Measurements from ENCODE around the gene RCE1.

Gene RCE1

DNA sequence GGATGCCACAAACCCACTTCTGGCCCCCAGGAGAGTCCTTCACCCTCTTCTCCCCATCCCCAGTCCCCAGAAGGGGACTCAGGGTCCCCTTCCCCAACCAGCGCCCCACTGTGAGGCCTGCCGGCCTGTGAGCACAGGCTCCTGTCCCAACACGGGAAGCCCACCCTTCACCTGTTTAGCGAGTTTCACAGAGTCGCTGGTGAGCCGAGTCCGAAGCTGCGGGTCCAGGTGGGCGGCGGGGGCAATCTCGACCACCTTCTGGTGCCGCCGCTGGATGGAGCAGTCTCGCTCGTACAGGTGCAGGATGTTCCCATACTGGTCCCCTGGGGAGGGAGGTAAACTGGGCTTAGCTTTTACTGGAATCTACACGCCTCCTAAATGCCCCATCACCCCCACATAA lies 26.9 kb downstream of the RCE1 start:
- Histone ChIP-seq H3K9me3 (ENCODE audit: control insufficient read depth, low read length) (no peaks in the 10 kb centered on the region), H3K27ac (ENCODE audit: insufficient read depth, low read depth, low read length, poor library complexity, severe bottlenecking) (no peak overlapping the region), H3K4me1 (ENCODE audit: control insufficient read depth, insufficient read depth, low read length) (peaks cover under 1% of the 10 kb centered on the region), H3K4me3 (ENCODE audit: insufficient read depth, low read depth, low read length) (no peak overlapping the region), H3K27me3 (ENCODE audit: control insufficient read depth, insufficient read depth, low read length, poor library complexity, severe bottlenecking) (no peaks in the 10 kb centered on the region), H3K36me3 (ENCODE audit: control insufficient read depth, insufficient read depth, low read length) (no peaks in the 10 kb centered on the region)
- 94 to 95% methylated on average over 16 of the region's 16 CpGs for WGBS, 2 experiments

DNA sequence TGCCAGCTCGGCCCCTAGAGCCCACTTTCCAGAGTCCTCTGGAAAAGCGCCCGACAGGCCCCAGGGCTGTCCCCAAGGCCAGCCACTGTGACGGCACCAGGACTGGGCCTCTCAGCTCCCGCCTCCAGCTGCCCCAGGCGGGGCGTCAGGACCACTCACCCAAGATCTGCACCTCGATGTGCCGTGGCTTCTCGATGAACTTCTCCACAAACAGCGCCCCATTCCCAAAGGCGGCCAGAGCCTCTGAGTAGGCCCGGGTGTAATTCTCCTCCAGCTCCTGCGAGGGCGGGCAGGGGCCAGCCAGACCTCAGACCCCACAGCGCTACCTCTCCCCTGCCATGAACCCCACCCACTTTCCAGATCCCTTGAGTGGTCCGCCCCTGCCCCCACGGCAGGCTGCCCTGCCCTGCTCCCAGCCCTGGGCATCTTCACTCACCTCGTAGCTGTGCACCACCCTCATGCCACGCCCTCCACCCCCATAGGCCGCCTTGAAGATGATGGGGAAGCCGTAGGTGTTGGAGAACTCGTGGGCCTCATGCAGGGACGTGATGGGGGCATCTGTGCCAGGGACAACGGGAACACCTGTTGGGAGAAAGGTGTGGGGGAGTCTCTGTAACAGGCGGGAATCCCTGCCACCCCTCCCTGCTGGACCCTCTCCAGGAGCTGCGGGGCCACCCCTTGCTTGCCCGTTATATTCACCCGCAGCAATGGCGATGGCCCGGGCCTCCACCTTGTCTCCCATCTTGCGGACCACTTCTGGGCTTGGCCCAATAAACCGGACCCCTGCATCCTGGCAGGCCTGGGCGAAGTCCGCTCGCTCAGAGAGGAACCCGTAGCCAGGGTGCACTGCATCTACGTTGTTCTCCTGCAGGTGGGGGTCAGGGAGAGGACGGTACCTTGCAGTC lies 27.6 kb downstream of the RCE1 start:
- 95% methylated on average over 39 of the region's 39 CpGs for WGBS, 2 experiments
- Histone ChIP-seq H3K4me3 (ENCODE audit: insufficient read depth, low read depth, low read length) (no peak overlapping the region), H3K27ac (ENCODE audit: insufficient read depth, low read depth, low read length, poor library complexity, severe bottlenecking) (no peak overlapping the region), H3K36me3 (ENCODE audit: control insufficient read depth, insufficient read depth, low read length) (no peaks in the 10 kb centered on the region), H3K27me3 (ENCODE audit: control insufficient read depth, insufficient read depth, low read length, poor library complexity, severe bottlenecking) (no peaks in the 10 kb centered on the region), H3K4me1 (ENCODE audit: control insufficient read depth, insufficient read depth, low read length) (peaks cover 7% of the 10 kb centered on the region), H3K9me3 (ENCODE audit: control insufficient read depth, low read length) (no peaks in the 10 kb centered on the region)

DNA sequence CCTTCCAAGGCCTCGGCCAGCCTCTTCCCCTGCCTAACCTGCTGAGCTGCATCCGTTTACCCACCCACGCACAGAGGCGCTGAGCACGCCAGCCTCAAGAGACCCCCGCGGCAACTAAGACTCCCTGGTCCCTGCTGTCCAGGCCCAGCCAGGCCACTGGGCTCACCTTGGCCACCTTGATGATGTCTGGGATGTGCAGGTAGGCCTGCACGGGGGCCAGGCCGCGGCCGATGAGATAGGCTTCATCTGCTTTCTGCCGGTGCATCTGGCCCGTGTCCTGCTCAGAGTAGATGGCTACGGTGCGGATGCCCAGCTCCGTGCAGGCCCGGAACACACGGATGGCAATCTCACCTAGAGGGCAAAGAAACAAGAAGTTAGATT lies 28.3 kb downstream of the RCE1 start:
- Histone ChIP-seq H3K36me3 (ENCODE audit: control insufficient read depth, insufficient read depth, low read length) (no peaks in the 10 kb centered on the region), H3K27me3 (ENCODE audit: control insufficient read depth, insufficient read depth, low read length, poor library complexity, severe bottlenecking) (no peaks in the 10 kb centered on the region), H3K9me3 (ENCODE audit: control insufficient read depth, low read length) (no peaks in the 10 kb centered on the region), H3K27ac (ENCODE audit: insufficient read depth, low read depth, low read length, poor library complexity, severe bottlenecking) (no peak overlapping the region), H3K4me1 (ENCODE audit: control insufficient read depth, insufficient read depth, low read length) (peaks cover 13% of the 10 kb centered on the region), H3K4me3 (ENCODE audit: insufficient read depth, low read depth, low read length) (no peak overlapping the region)
- 95 to 96% methylated on average over 18 of the region's 18 CpGs for WGBS, 2 experiments

DNA sequence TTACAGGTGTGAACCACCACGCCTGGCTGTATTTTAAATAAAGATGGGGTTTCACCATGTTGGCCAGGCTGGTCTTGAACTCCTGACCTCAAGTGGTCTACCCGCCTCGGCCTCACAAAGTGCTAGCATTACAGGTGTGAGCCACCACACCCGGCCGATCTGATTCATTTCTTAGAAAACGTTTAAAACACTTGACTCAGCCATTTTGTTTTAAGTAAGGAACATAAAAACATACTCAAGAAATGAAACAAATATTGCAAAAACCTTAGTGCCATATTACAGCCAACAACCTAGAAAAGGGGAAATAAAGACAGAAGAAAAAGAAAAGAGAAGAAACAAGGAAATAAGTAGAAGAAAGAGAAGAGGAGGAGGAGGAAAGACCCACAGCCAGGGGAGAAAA lies 31.0 kb downstream of the RCE1 start:
- WGBS, 2 experiments = 93 to 97% methylated on average over 6 of the region's 6 CpGs

DNA sequence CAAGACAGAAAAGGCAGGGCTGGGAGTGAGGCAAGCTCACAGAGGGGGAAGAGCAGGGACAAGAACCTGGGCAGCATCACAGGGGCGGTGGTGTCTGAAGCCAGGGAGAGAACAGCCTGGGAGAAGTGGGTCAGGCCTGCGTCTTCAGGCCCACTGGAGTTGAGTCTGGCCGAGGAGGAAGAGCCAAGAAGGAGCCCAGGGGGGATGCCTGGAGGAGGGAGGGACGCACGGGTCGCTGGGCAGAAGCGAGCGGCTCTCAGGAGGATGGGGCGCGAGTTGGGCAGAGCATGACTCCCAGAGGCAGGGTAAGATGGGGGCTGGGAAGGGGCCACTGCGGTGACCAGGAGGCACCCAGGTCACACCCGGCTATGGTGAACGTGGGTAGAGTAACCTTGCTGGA lies 32.1 kb downstream of the RCE1 start:
- Histone ChIP-seq H3K36me3 (ENCODE audit: control insufficient read depth, insufficient read depth, low read length) (no peaks in the 10 kb centered on the region), H3K9me3 (ENCODE audit: control insufficient read depth, low read length) (no peaks in the 10 kb centered on the region), H3K4me3 (ENCODE audit: insufficient read depth, low read depth, low read length) (no peak overlapping the region), H3K4me1 (ENCODE audit: control insufficient read depth, insufficient read depth, low read length) (peaks cover 15% of the 10 kb centered on the region), H3K27ac (ENCODE audit: insufficient read depth, low read depth, low read length, poor library complexity, severe bottlenecking) (no peak overlapping the region), H3K27me3 (ENCODE audit: control insufficient read depth, insufficient read depth, low read length, poor library complexity, severe bottlenecking) (no peaks in the 10 kb centered on the region)
- WGBS, 2 experiments = 92 to 93% methylated on average over 13 of the region's 13 CpGs

More for the DNA sequence above, 31.0 kb downstream of the RCE1 start:
- Histone ChIP-seq H3K4me1 (ENCODE audit: control insufficient read depth, insufficient read depth, low read length) (peaks cover 14% of the 10 kb centered on the region), H3K27ac (ENCODE audit: insufficient read depth, low read depth, low read length, poor library complexity, severe bottlenecking) (no peak overlapping the region), H3K36me3 (ENCODE audit: control insufficient read depth, insufficient read depth, low read length) (no peaks in the 10 kb centered on the region), H3K9me3 (ENCODE audit: control insufficient read depth, low read length) (no peaks in the 10 kb centered on the region), H3K4me3 (ENCODE audit: insufficient read depth, low read depth, low read length) (no peak overlapping the region), H3K27me3 (ENCODE audit: control insufficient read depth, insufficient read depth, low read length, poor library complexity, severe bottlenecking) (no peaks in the 10 kb centered on the region)

DNA sequence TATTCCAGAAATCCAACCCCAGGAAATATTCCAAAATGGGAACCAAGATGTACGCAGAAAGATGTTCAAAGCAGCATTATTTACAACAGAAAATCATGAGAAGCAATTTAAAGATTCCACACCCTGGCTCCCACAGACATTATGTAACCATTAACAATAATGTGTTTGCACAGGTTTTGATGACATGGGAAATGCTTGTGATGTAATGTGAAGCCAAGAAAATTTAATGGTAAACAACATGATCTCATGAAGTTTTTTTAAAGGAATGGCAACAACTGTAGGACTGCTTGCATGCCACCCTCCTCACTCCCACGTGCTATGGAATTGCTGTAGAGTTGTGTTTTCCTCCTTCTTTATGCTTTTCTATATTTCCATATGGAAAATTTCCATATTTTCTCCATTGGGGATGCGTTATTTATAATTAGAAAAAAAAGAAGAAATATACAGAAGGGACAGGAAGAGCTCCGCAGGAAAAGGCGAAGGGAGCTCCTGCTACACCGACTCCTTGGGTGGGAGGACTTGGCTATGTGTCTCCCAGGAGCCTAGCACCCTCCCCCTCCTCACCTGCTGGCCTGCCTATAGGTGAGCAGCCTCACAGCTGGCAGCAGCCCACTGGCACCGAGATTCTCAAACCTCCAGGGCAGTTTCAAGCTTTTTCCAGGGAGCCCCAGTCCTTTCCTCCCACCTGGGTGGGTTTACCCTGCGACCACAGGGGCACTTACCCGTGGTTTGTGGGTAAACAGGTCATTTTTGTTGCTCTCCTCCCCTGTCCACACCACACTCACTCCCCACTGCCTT lies 34.5 kb downstream of the RCE1 start:
- Histone ChIP-seq H3K36me3 (ENCODE audit: control insufficient read depth, insufficient read depth, low read length) (no peaks in the 10 kb centered on the region), H3K4me1 (ENCODE audit: control insufficient read depth, insufficient read depth, low read length) (peaks cover 29% of the 10 kb centered on the region), H3K4me3 (ENCODE audit: insufficient read depth, low read depth, low read length) (no peak overlapping the region), H3K9me3 (ENCODE audit: control insufficient read depth, low read length) (no peaks in the 10 kb centered on the region), H3K27ac (ENCODE audit: insufficient read depth, low read depth, low read length, poor library complexity, severe bottlenecking) (no peak overlapping the region), H3K27me3 (ENCODE audit: control insufficient read depth, insufficient read depth, low read length, poor library complexity, severe bottlenecking) (no peaks in the 10 kb centered on the region)
- 92 to 93% methylated on average over 8 to 9 of the region's 9 CpGs for WGBS, 2 experiments

DNA sequence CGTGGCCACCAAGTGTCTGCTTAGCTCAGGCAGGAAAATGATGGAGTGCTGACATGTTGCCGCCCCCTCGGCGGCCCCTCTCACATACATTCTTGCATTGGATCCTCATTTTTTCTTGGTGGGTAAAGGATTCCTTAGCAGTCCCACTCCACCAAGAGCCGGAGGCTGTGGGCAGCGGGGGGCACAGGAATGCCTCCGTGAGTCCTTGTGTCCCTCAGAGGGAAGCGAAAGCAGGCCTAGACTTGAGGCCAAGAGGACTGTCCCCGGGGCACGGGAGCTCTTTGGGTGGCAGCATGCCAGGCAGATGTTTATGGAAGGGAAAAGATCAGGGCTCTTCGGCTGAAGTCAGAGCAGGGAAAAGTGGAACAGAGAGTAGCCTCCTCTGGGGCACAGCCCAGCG lies 35.2 kb downstream of the RCE1 start:
- Histone ChIP-seq H3K27ac (ENCODE audit: insufficient read depth, low read depth, low read length, poor library complexity, severe bottlenecking) (no peak overlapping the region), H3K4me1 (ENCODE audit: control insufficient read depth, insufficient read depth, low read length) (peaks cover 32% of the 10 kb centered on the region), H3K9me3 (ENCODE audit: control insufficient read depth, low read length) (no peaks in the 10 kb centered on the region), H3K4me3 (ENCODE audit: insufficient read depth, low read depth, low read length) (no peak overlapping the region), H3K36me3 (ENCODE audit: control insufficient read depth, insufficient read depth, low read length) (no peaks in the 10 kb centered on the region), H3K27me3 (ENCODE audit: control insufficient read depth, insufficient read depth, low read length, poor library complexity, severe bottlenecking) (no peaks in the 10 kb centered on the region)
- WGBS, 2 experiments = 91 to 94% methylated on average over 12 of the region's 12 CpGs

DNA sequence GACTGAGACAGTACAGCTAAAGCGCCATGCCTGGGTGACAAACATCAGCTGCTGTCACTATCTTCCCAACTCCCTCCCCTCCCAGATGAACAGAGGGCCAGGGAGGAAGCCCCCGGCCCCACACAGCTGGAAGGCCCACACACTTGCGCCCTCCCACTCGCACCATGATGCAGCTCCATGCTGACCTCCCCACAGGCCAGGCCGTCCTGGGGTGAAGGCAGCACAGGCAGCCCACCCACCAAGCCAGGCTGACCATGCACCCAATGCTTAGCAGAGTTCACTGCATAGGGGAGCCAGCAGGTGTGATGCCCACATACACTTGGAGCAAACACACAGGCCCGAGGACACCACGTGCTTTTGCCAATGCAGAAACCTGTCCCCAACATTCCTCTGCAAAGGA lies 35.8 kb downstream of the RCE1 start:
- H3K9me3 ChIP-seq (ENCODE audit: control insufficient read depth, low read length) = no peaks in the 10 kb centered on the region
- H3K27ac ChIP-seq (ENCODE audit: insufficient read depth, low read depth, low read length, poor library complexity, severe bottlenecking) = no peak overlapping the region
- no peak overlapping the region for H3K4me3 ChIP-seq (ENCODE audit: insufficient read depth, low read depth, low read length)
- no peaks in the 10 kb centered on the region for H3K36me3 ChIP-seq (ENCODE audit: control insufficient read depth, insufficient read depth, low read length)
- 87 to 91% methylated on average over 7 of the region's 7 CpGs for WGBS, 2 experiments
- peaks cover 32% of the 10 kb centered on the region for H3K4me1 ChIP-seq (ENCODE audit: control insufficient read depth, insufficient read depth, low read length)
- H3K27me3 ChIP-seq (ENCODE audit: control insufficient read depth, insufficient read depth, low read length, poor library complexity, severe bottlenecking) = no peaks in the 10 kb centered on the region

DNA sequence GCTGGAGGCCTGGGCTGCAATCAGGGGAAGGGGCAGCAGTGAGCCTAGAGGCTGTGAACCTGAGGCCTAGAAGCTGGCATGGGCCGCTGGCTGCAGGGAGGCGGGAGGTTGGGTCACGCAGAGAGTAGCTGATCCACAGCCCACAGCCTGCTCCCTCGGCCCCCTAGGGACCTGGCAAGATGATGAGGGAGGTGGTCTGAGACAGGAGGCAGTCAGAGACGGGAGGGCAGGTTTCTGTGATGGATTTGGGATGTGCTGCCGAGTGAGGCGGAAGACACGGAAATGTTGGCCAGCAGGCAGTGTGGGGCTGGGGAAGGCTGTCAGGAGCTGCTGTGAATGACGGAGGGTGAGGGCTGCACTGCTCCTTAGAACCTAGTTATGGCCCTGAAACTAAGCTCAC lies 36.3 kb downstream of the RCE1 start:
- Histone ChIP-seq H3K27me3 (ENCODE audit: control insufficient read depth, insufficient read depth, low read length, poor library complexity, severe bottlenecking) (no peaks in the 10 kb centered on the region), H3K9me3 (ENCODE audit: control insufficient read depth, low read length) (no peaks in the 10 kb centered on the region), H3K27ac (ENCODE audit: insufficient read depth, low read depth, low read length, poor library complexity, severe bottlenecking) (no peak overlapping the region), H3K36me3 (ENCODE audit: control insufficient read depth, insufficient read depth, low read length) (no peaks in the 10 kb centered on the region), H3K4me3 (ENCODE audit: insufficient read depth, low read depth, low read length) (no peak overlapping the region), H3K4me1 (ENCODE audit: control insufficient read depth, insufficient read depth, low read length) (peaks cover 32% of the 10 kb centered on the region)
- WGBS, 2 experiments = 85% methylated on average over 9 of the region's 9 CpGs

DNA sequence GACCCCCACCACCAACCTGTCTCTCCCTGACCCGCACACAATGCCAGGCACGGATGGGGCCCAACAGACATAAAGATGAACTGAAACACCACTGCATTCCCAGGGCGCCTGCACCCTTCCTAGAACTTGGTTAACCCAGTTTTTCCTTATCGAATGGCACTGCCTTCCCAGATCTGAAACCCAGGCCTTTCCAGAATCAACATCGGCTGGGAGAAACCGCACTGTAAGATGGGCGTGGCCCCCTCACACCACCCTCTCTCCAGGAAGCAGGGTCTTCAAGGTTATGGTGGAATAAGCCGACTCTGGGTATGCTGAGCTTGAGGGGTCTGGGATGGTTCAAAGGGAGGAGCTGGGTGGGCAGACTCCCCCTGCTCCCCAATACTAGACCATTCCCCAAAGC lies 36.8 kb downstream of the RCE1 start:
- Histone ChIP-seq H3K9me3 (ENCODE audit: control insufficient read depth, low read length) (no peaks in the 10 kb centered on the region), H3K4me3 (ENCODE audit: insufficient read depth, low read depth, low read length) (no peak overlapping the region), H3K4me1 (ENCODE audit: control insufficient read depth, insufficient read depth, low read length) (peaks cover 32% of the 10 kb centered on the region), H3K36me3 (ENCODE audit: control insufficient read depth, insufficient read depth, low read length) (no peaks in the 10 kb centered on the region), H3K27me3 (ENCODE audit: control insufficient read depth, insufficient read depth, low read length, poor library complexity, severe bottlenecking) (no peaks in the 10 kb centered on the region), H3K27ac (ENCODE audit: insufficient read depth, low read depth, low read length, poor library complexity, severe bottlenecking) (no peak overlapping the region)
- WGBS, 2 experiments = 94 to 96% methylated on average over 8 of the region's 8 CpGs
